GM23338 (cell line): ENCODE results near the gene ZBTB20. TPM values are rescaled to one million over a fixed set of nuclear protein-coding genes. Genes with fewer than 3 reads are reported as not detected.

Experiments
- ATAC-seq: fragments of 200-7000 bp; cut with Tn5 transposase; 3 replicates; pipeline ENCODE4 v1.9.1; 2020
- DNase-seq: peaks from one replicate; pipeline ENCODE4 v3.0.0-alpha.2; 2015; ENCODE audit warnings: low spot score
- H2AFZ ChIP-seq: fragments of 200-600 bp; sonication (generic); 2 replicates; pipeline ENCODE4 v1.8.0; 2016; ENCODE audit warnings: antibody characterized with exemption, mild to moderate bottlenecking, moderate library complexity
- H3F3A ChIP-seq: fragments of 200-600 bp; sonication (generic); replicated peaks from 2 replicates; pipeline ENCODE4 v1.8.0; 2017; ENCODE audit warnings: antibody characterized with exemption, mixed run types, low read depth
- H3K27ac ChIP-seq: fragments of 200-600 bp; sonication (generic); 2 replicates; pipeline ENCODE4 v1.6.1; 2016; ENCODE audit warnings: low read depth
- H3K27me3 ChIP-seq: fragments of 200-600 bp; sonication (generic); 2 replicates; pipeline ENCODE4 v1.8.0; 2016; ENCODE audit warnings: mild to moderate bottlenecking, mixed run types, moderate library complexity; ENCODE audit not compliant: insufficient read depth
- H3K36me3 ChIP-seq: fragments of 200-600 bp; sonication (generic); 2 replicates; pipeline ENCODE4 v1.8.0; 2016; ENCODE audit warnings: mild to moderate bottlenecking; ENCODE audit not compliant: insufficient read depth
- H3K4me1 ChIP-seq: fragments of 200-600 bp; sonication (generic); 2 replicates; pipeline ENCODE4 v1.8.0; 2016; ENCODE audit warnings: mild to moderate bottlenecking, moderate library complexity; ENCODE audit not compliant: insufficient read depth
- H3K4me2 ChIP-seq: fragments of 200-600 bp; sonication (generic); 2 replicates; pipeline ENCODE4 v1.7.1; 2017; ENCODE audit warnings: mixed run types
- H3K4me3 ChIP-seq: fragments of 200-600 bp; sonication (generic); 2 replicates; pipeline ENCODE4 v1.6.1; 2016; ENCODE audit warnings: mixed run types
- H3K79me2 ChIP-seq: fragments of 200-600 bp; sonication (generic); replicated peaks from 2 replicates; pipeline ENCODE4 v1.8.0; 2017; ENCODE audit warnings: mild to moderate bottlenecking; ENCODE audit not compliant: insufficient read depth
- H3K9me2 ChIP-seq: fragments of 200-600 bp; sonication (generic); 2 replicates; pipeline ENCODE4 v1.8.0; 2017; ENCODE audit not compliant: insufficient read depth
- H4K20me1 ChIP-seq: fragments of 200-600 bp; sonication (generic); replicated peaks from 2 replicates; pipeline ENCODE4 v1.8.0; 2017; ENCODE audit warnings: mild to moderate bottlenecking; ENCODE audit not compliant: insufficient read depth
- H3K27ac Mint-ChIP-seq: 2 replicates; pipeline ENCODE4 v1.8.0; 2020; ENCODE audit warnings: inconsistent platforms, mild to moderate bottlenecking, moderate library complexity, mixed read lengths
- H3K27me3 Mint-ChIP-seq: 3 replicates; pipeline ENCODE4 v1.8.0; 2022; ENCODE audit warnings: low read depth, mild to moderate bottlenecking, moderate library complexity, mixed read lengths, inconsistent platforms; ENCODE audit not compliant: insufficient read depth, poor library complexity
- H3K36me3 Mint-ChIP-seq: 3 replicates; pipeline ENCODE4 v1.8.0; 2021; ENCODE audit warnings: low read depth, mild to moderate bottlenecking, inconsistent platforms, moderate library complexity, mixed read lengths
- H3K4me1 Mint-ChIP-seq: 3 replicates; pipeline ENCODE4 v1.8.0; 2020; ENCODE audit warnings: mild to moderate bottlenecking, inconsistent platforms, mixed read lengths
- H3K4me3 Mint-ChIP-seq: 3 replicates; pipeline ENCODE4 v1.8.0; 2021; ENCODE audit warnings: moderate library complexity, mild to moderate bottlenecking, inconsistent platforms, mixed read lengths
- H3K9me3 Mint-ChIP-seq: 3 replicates; pipeline ENCODE4 v1.8.0; 2020; ENCODE audit warnings: moderate library complexity, mild to moderate bottlenecking, inconsistent platforms, mixed read lengths
- CREB1 ChIP-seq: fragments of 250-450 bp; sonication (Bioruptor Pico); IDR thresholded peaks from 2 replicates; pipeline ENCODE4 v1.5.0; 2020; ENCODE audit warnings: low read depth, mild to moderate bottlenecking, moderate library complexity
- CTCF ChIP-seq, 2 experiments: fragments of 200-600 bp in 1 of 2; sonication (generic) in 1 of 2; conservative IDR thresholded peaks; 2 replicates each; pipeline versions ENCODE4 v1.5.1 to v1.6.1; 2016 to 2017; ENCODE audit warnings: antibody characterized with exemption in 2 of 2, low read depth in 2 of 2, mild to moderate bottlenecking in 2 of 2, moderate library complexity in 1 of 2
- EZH2 ChIP-seq: fragments of 200-600 bp; sonication (generic); IDR thresholded peaks from one replicate; pipeline ENCODE4 v1.8.0; 2017; ENCODE audit warnings: antibody characterized with exemption, mild to moderate bottlenecking, low read depth; ENCODE audit not compliant: unreplicated experiment
- EZH2phosphoT487 ChIP-seq: fragments of 200-600 bp; sonication (generic); IDR thresholded peaks from one replicate; pipeline ENCODE4 v1.8.1; 2018; ENCODE audit warnings: antibody characterized with exemption; ENCODE audit not compliant: unreplicated experiment
- JUNB ChIP-seq: IDR thresholded peaks from one replicate; pipeline ENCODE4 v1.6.1; 2016; ENCODE audit warnings: antibody characterized with exemption; ENCODE audit not compliant: unreplicated experiment
- NANOG ChIP-seq: IDR thresholded peaks from 2 replicates; pipeline ENCODE4 v1.6.1; 2016; ENCODE audit warnings: antibody characterized with exemption, borderline replicate concordance
- POLR2AphosphoS5 ChIP-seq: IDR thresholded peaks from 2 replicates; pipeline ENCODE4 v1.6.1; 2016; ENCODE audit warnings: antibody characterized with exemption, low read depth
- STAT1 ChIP-seq: IDR thresholded peaks from one replicate; pipeline ENCODE4 v1.6.1; 2016; ENCODE audit warnings: antibody characterized with exemption; ENCODE audit not compliant: unreplicated experiment
- ZNF114 ChIP-seq: fragments of 250-450 bp; sonication (Bioruptor Pico); IDR thresholded peaks from 2 replicates; pipeline ENCODE4 v1.5.0; 2020; ENCODE audit warnings: mild to moderate bottlenecking, moderate library complexity
- ZNF331 ChIP-seq: fragments of 250-450 bp; sonication (Bioruptor Pico); IDR thresholded peaks from 2 replicates; pipeline ENCODE4 v1.5.0; 2020; ENCODE audit warnings: low read depth, mild to moderate bottlenecking, moderate library complexity
- ZNF462 ChIP-seq: fragments of 250-450 bp; sonication (Bioruptor Pico); IDR thresholded peaks from 2 replicates; pipeline ENCODE4 v1.5.0; 2020; ENCODE audit warnings: mild to moderate bottlenecking, moderate library complexity
- polyA plus RNA-seq: library from polyadenylated mRNA; unstranded; fragments of >200 nt; fragmentation: Nextera tagmentation; extraction: Ambion mirVana; gene quantifications from 2 replicates; pipeline ENCODE4 v1.2.1, GENCODE V29; 2016
- total RNA-seq: library from RNA; depleted of rRNA; stranded (reverse); fragments of >200 nt; shearing (Covaris generic); gene quantifications from 2 replicates; pipeline ENCODE4 v1.2.3, GENCODE V29; 2014

The ZBTB20 gene
- total and polyA plus RNA-seq, 2 experiments from 2014 or later: 2.0 to 3.3 TPM

DNA sequence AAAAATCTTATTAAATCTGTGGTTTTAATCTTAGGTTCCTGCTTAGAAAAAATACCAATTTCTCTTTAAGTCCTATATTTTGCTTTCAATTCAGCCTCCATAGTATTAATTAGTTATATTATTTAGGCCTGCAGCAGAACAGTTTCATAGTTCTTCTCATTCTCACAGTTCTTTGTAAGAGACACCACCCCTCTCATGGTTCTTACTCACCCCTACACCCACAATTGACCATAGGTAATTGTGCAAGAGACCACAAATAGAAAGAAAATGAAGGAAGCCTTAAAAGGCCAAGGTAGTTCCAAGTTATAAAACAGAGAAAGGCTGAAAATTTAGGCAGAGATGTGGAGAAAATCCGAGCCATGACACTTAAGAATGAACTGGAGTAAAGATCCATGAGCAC, 438.0 kb downstream of the ZBTB20 start (continued):
- TF ChIP-seq ZNF331 (CRISPR knock-in tag) (no peak), EZH2 (no peak), CREB1 (CRISPR knock-in tag) (no peak), NANOG (no peak), EZH2phosphoT487 (no peak), ZNF114 (no peak)

DNA sequence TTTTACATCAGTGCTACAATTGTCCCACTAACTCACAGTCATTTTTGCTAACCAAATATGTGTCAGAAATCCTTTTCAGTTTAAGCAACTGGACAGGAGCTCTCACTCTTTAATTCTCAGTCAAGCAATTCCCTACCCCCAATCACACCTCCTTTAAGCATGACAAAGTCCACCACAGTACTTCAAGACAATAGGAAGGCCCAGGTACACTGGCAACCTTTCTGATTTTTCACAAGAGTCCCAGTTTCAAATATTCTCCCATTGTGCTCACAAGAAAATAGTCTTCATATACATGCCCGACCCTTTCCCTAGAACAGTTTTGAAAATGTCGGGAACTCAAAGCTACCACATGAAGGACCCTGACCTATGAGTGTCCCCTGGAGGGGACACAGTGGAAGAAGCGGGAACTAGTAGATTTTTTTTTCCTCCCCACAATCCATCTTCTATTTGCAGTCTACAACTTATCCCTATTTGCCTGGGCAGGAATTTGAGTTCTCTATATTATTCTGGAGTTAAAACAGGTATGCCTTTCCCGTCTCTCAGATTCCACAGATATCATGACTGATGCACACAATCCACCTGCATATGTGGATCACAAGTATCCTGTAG, 439.7 kb downstream of the ZBTB20 start:
- Mint-ChIP-seq H3K27ac (no peak overlapping the region; the same call in 1 of the 2 replicates), H3K4me3 (no peak overlapping the region), H3K36me3 (no peaks in the 10 kb centered on the region), H3K4me1 (peaks cover 23% of the 10 kb centered on the region), H3K27me3 (no peaks in the 10 kb centered on the region), H3K9me3 (no peaks in the 10 kb centered on the region)
- no peaks in the 10 kb centered on the region for H3K79me2 ChIP-seq
- TF ChIP-seq CTCF (conservative IDR thresholded peaks at IDR 0.05; ENCODE audit: low read depth in 2 of 2) (peak in 1 of 2 experiments; percentile 32; a peak in 2 of 4 replicates), ZNF114 (no peak)
- H3K4me2 ChIP-seq: peak overlapping the region; percentile 7; the same call in 1 of the 2 replicates
- peak overlapping the region; percentile 44; the same call in 1 of the 2 replicates for H2AFZ ChIP-seq
- no peak overlapping the region for H3K27ac ChIP-seq
- H3K36me3 ChIP-seq: no peaks in the 10 kb centered on the region
- H4K20me1 ChIP-seq: no peaks in the 10 kb centered on the region
- H3K4me1 ChIP-seq: peaks cover 14% of the 10 kb centered on the region
- no peaks in the 10 kb centered on the region for H3K27me3 ChIP-seq
- ATAC-seq: peak; percentile 60
- H3K4me3 ChIP-seq: no peak overlapping the region
- DNase-seq: no peak
- no peaks in the 10 kb centered on the region for H3K9me2 ChIP-seq
- no peaks in the 10 kb centered on the region for H3F3A ChIP-seq

- H3F3A ChIP-seq: no peaks in the 10 kb centered on the region
- no peaks in the 10 kb centered on the region for H3K9me2 ChIP-seq
- Mint-ChIP-seq H3K4me1 (peaks cover 25% of the 10 kb centered on the region), H3K4me3 (no peak overlapping the region), H3K27ac (no peak overlapping the region; the same call in 1 of the 2 replicates), H3K27me3 (no peaks in the 10 kb centered on the region), H3K9me3 (no peaks in the 10 kb centered on the region), H3K36me3 (no peaks in the 10 kb centered on the region)
- H3K4me2 ChIP-seq: peak overlapping the region; percentile 7; the same call in 1 of the 2 replicates
- no peak overlapping the region for H3K27ac ChIP-seq
- no peaks in the 10 kb centered on the region for H3K36me3 ChIP-seq
- peaks cover 17% of the 10 kb centered on the region for H3K4me1 ChIP-seq
- H4K20me1 ChIP-seq: no peaks in the 10 kb centered on the region
- H3K79me2 ChIP-seq: no peaks in the 10 kb centered on the region
- H3K27me3 ChIP-seq: no peaks in the 10 kb centered on the region
- no peak overlapping the region for H3K4me3 ChIP-seq
- TF ChIP-seq CREB1 (CRISPR knock-in tag): no peak
- TF ChIP-seq NANOG: no peak
- TF ChIP-seq POLR2AphosphoS5: no peak
- no peak for TF ChIP-seq ZNF114
- TF ChIP-seq JUNB: no peak
- no peak for TF ChIP-seq EZH2
- no peak for TF ChIP-seq ZNF462 (CRISPR knock-in tag)
- TF ChIP-seq ZNF331 (CRISPR knock-in tag): no peak
- TF ChIP-seq STAT1: no peak
- DNase-seq: no peak
- no peak overlapping the region for H2AFZ ChIP-seq
- ATAC-seq: peak; percentile 49
These were observed 440.4 kb downstream of the ZBTB20 start for GRCh38 chr3:114706591-114707232.
